Uterus (tissue), 2 donors: ENCODE results near the gene ENTPD1.

Experiments
- CTCF ChIP-seq, 4 experiments: fragments of 200-600 bp in 2 of 4; fragments of 450-650 bp in 2 of 4; sonication (generic) in 2 of 4; IDR thresholded peaks; one replicate each; pipeline ENCODE4 v1.5.1; 2016 to 2019; ENCODE audit warnings: antibody characterized with exemption in 4 of 4, mild to moderate bottlenecking in 2 of 4, moderate library complexity in 1 of 4
- POLR2A ChIP-seq, 2 donors: fragments of 450-650 bp; IDR thresholded peaks; one replicate each; pipeline ENCODE4 v1.6.1; 2016; ENCODE audit warnings: antibody characterized with exemption in 2 of 2, mild to moderate bottlenecking in 1 of 2, moderate library complexity in 1 of 2

GRCh38 chr10:95782318-95782717 is 26.4 kb downstream of the ENTPD1 start:
- TF ChIP-seq CTCF (IDR thresholded peaks at IDR 0.05) = no peak
- TF ChIP-seq POLR2A (IDR thresholded peaks at IDR 0.05) = no peak
